ENCODE measurements around the gene KLF9. TPM values are rescaled to one million over a fixed set of nuclear protein-coding genes. Genes with fewer than 3 reads are reported as not detected.

The KLF9 gene
- total RNA-seq, 2 experiments from 2014 or later = 11.3 to 12.8 TPM

DNA sequence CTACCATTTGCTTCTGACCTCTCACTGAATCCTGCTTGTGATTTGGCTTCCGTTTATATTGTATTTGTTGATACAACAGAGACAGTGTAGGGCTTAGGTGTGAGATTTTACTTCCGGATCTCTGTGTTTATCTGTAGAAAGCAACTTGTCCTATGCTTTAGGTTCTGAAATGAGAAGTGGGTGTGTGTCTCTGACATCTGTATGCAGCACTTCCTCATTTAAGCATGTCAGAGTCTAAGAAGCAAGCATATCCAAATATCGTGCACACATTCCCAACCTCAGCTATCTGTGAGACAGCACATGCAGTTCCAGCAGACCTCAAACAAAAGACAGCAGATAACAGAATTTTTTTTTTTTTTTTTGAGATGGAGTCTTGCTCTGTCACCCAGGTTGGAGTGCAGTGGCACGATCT, 16.3 kb downstream of the KLF9 start:
- POLR2A ChIA-PET = no interaction called here
- Mint-ChIP-seq H3K27ac (peak overlapping the region; percentile 76), H3K4me3 (peak overlapping the region; percentile 55), H3K9me3 (no peaks in the 10 kb centered on the region), H3K4me1 (peaks cover 57% of the 10 kb centered on the region), H3K27me3 (no peaks in the 10 kb centered on the region), H3K36me3 (ENCODE audit: low read depth) (no peaks in the 10 kb centered on the region)
- CTCF ChIA-PET = interaction anchor here (0.7 to 1.1 kb wide), 3 partner anchors 10 to 182 kb away, joined by 3 to 4 read pairs (median 3); no protein-coding TSS in a partner anchor
- DNase-seq = no peak

DNA sequence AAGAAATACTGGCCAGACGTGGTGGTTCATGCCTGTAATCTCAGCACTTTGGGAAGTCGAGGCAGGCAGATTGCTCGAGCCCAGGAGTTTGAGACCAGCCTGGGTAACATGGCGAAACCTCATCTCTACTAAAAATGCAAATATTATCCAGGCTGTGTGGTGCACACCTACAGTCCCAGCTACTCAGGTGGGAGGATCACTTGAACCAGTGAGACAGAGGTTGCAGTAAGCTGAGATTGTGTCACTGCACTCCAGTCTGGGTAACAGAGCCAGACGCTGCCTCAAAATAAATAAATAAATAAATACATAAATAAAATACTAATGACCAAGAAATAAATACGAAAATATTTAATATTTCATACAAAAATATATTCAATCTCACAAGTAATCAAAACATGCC, 18.8 kb downstream of the KLF9 start:
- peaks cover 76% of the 10 kb centered on the region for H3K4me1 Mint-ChIP-seq
- ChIA-PET POLR2A (no interaction called here), CTCF (no interaction called here)

DNA sequence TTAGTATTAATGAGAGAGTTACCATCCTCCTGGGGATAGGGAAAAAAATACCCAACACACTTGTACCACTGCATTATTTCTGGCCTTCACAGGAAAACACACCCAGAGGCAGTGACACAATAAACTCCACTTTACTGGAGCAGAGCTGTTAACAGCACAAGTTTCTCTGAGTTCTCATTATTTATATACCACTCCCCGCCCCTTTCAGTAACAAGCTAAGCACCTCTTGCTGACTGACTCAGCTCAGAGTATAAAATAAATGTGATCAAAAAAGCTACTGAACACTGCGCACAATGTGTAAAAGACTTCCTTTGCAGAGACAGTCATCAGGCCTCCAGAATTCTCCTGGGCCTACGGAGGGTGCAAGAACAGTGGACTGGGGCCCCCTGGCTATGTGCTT, 21.6 kb downstream of the KLF9 start:
- POLR2A ChIA-PET = no interaction called here
- Mint-ChIP-seq H3K9me3 (no peaks in the 10 kb centered on the region), H3K27ac (no peak overlapping the region), H3K4me1 (peaks cover 67% of the 10 kb centered on the region), H3K27me3 (no peaks in the 10 kb centered on the region), H3K4me3 (no peak overlapping the region), H3K36me3 (ENCODE audit: low read depth) (peaks cover 5% of the 10 kb centered on the region)
- CTCF ChIA-PET = interaction anchor here (1.4 to 2.0 kb wide), 2 partner anchors 9 to 22 kb away, joined by 3 to 6 read pairs; partner anchors contain the start of gene KLF9
- no peak for DNase-seq

More for the DNA sequence above, 18.8 kb downstream of the KLF9 start:
- H3K4me3 Mint-ChIP-seq = no peak overlapping the region
- H3K27ac Mint-ChIP-seq = no peak overlapping the region
- H3K27me3 Mint-ChIP-seq = no peaks in the 10 kb centered on the region
- H3K9me3 Mint-ChIP-seq = no peaks in the 10 kb centered on the region
- no peak for DNase-seq
- H3K36me3 Mint-ChIP-seq (ENCODE audit: low read depth) = no peaks in the 10 kb centered on the region

DNA sequence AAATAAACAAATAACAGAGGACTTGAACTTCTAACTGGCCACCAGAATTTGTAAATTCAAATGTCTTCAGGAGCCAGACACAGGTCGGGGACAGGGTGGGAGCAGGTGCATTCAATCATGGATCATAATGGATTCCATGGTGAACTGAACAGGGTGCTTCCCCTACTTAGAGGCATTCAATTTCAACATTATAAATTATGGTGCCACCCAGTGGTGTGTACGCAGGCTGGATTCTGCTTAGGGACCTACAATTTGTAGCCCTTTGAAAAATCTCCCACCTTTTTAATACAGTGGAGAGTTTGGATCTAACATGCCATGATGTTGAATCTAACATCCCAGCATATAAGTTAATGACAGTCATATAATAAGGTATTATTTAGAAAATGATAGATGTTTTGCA, 22.3 kb downstream of the KLF9 start:
- Mint-ChIP-seq H3K9me3 (no peaks in the 10 kb centered on the region), H3K36me3 (ENCODE audit: low read depth) (peaks cover 10% of the 10 kb centered on the region), H3K27ac (no peak overlapping the region), H3K4me3 (no peak overlapping the region), H3K27me3 (no peaks in the 10 kb centered on the region), H3K4me1 (peaks cover 65% of the 10 kb centered on the region)
- DNase-seq = no peak
- ChIA-PET POLR2A (no interaction called here), CTCF (interaction anchor here (0.6 kb wide), 1 partner anchor 177 kb away, joined by 3 read pairs; no protein-coding TSS in a partner anchor)

DNA sequence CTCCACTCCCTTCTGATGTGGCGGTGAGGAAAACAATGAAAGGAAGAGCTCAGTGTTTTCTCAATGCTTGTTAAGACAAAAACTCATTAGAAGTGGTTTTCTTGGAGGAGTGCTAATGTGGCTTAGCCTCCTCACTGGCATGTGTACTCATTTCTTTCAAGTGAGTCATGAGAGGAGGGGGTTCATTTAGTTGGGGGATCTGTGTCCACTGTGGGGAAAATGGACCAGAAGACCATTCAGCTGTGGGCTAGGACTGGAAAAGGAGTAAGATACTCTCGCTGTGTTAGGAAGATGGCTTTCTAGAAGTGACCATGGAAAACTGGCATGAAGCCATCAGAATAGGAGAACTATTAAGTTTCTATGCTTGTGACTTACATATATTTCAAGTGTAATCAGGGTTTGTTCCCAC, 23.5 kb downstream of the KLF9 start:
- CTCF ChIA-PET = interaction anchor here (0.9 to 1.3 kb wide), 5 partner anchors 11 to 211 kb away, joined by 3 to 5 read pairs (median 4); no protein-coding TSS in a partner anchor
- Mint-ChIP-seq H3K27ac (peak overlapping the region; percentile 37), H3K27me3 (no peaks in the 10 kb centered on the region), H3K4me1 (peaks cover 56% of the 10 kb centered on the region), H3K9me3 (no peaks in the 10 kb centered on the region), H3K36me3 (ENCODE audit: low read depth) (peaks cover 17% of the 10 kb centered on the region), H3K4me3 (no peak overlapping the region)
- DNase-seq = no peak
- POLR2A ChIA-PET = no interaction called here

DNA sequence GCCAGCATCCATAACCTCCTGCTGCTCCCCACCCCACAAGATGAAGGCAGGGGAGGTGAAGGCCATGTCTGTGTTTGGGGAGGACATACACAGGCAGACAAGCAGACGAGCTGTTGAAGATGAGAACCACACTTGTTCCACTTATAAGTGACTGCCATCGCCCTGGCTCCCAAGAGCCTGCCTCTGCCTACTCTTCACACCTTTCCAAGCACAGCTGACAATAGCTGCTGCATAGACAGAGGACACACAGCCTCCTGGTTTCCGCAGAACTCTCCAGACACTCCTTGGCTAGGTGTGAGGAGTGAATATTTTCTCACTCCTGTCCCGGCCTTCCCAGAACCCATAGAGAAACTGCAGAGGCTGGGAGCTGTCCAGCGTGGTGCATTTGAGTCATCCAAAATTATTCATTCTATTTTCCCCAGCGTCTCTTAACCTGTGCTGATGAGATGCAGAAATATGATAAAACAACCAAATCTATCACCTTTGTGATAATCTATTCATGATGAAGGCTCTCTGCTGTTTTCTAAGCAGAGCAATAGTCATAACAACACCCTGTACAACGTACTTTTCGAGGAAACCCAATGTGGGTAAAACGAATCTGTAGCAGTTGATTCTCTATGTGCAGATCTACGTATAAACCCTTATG, 24.7 kb downstream of the KLF9 start:
- Mint-ChIP-seq H3K27me3 (no peaks in the 10 kb centered on the region), H3K9me3 (no peaks in the 10 kb centered on the region), H3K27ac (no peak overlapping the region), H3K36me3 (ENCODE audit: low read depth) (peaks cover 17% of the 10 kb centered on the region), H3K4me1 (peaks cover 56% of the 10 kb centered on the region), H3K4me3 (no peak overlapping the region)
- ChIA-PET POLR2A (no interaction called here), CTCF (interaction anchor here (1.0 to 1.7 kb wide), 5 partner anchors 10 to 213 kb away, joined by 3 to 6 read pairs (median 4); no protein-coding TSS in a partner anchor)
- DNase-seq = no peak

DNA sequence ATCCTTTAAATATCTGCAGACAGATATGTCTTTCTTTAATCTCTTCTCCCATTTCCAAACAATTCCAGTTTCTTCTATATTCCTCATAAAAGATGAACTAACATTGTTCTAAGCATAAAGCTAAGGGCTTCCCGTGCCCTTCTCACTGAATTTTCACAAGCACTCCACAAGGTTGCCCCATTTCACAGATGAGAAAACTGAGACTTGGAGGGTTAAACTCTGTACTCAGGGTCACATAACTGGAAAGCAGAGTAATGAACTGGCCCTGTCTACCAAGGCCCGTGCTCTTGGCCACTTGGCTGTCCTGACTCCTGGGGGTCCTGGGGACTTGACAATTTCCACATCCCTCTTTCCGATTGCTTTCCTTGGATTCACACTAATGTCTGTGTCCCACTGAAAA, 25.3 kb downstream of the KLF9 start:
- Mint-ChIP-seq H3K4me3 (no peak overlapping the region), H3K36me3 (ENCODE audit: low read depth) (peaks cover 18% of the 10 kb centered on the region)

DNA sequence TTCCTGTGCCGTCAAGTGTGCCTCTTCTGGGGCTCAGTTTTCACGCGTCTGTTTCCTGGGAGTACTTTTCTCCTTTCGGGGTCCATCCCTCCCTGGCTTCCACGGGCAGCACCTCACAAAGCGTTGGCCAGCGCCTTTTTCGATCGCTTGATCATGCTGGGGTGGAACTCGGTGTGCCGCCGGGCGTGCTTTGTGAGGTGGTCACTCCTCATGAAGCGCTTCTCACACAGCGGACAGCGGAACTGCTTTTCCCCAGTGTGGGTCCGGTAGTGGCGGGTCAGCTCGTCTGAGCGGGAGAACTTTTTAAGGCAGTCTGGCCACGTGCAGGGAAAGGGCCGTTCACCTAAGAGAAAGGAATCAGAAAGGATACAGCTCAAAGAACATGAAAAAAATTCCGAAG, 26.8 kb downstream of the KLF9 start:
- CTCF ChIA-PET = no interaction called here
- peaks cover 23% of the 10 kb centered on the region for H3K36me3 Mint-ChIP-seq (ENCODE audit: low read depth)
- no peaks in the 10 kb centered on the region for H3K27me3 Mint-ChIP-seq
- no peak overlapping the region for H3K4me3 Mint-ChIP-seq
- POLR2A ChIA-PET = no interaction called here
- H3K9me3 Mint-ChIP-seq = no peaks in the 10 kb centered on the region
- H3K27ac Mint-ChIP-seq = peak overlapping the region; percentile 19
- peaks cover 41% of the 10 kb centered on the region for H3K4me1 Mint-ChIP-seq
- DNase-seq = no peak

More for the DNA sequence above, 25.3 kb downstream of the KLF9 start:
- Mint-ChIP-seq H3K4me1 (peaks cover 55% of the 10 kb centered on the region), H3K27me3 (no peaks in the 10 kb centered on the region), H3K27ac (no peak overlapping the region), H3K9me3 (no peaks in the 10 kb centered on the region)
- CTCF ChIA-PET = interaction anchor here (1.0 to 1.7 kb wide), 3 partner anchors 10 to 21 kb away, joined by 3 to 6 read pairs (median 4); no protein-coding TSS in a partner anchor
- DNase-seq = no peak
- POLR2A ChIA-PET = no interaction called here

DNA sequence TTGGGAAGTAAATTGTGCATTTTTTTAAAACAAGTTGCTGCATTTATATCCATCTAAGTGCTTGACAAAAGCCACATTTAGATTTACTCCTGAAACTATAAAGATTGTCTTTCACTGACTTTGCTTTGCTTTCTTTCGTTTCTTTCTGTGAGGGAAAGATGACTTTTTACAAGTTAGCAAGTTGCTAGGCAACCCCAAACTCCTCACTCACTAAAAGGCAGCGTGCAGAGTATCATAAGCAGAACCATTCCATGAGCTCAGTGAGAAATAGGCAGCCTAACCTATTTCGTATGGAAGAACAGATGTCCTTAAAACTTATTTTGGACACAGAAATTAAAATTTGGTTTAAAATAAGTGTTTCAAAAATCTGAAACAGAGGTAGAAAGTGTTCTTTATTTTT, 29.0 kb downstream of the KLF9 start:
- no peaks in the 10 kb centered on the region for H3K27me3 Mint-ChIP-seq
- ChIA-PET POLR2A (no interaction called here), CTCF (no interaction called here)
- no peak overlapping the region for H3K27ac Mint-ChIP-seq
- no peak for DNase-seq
- no peak overlapping the region for H3K4me3 Mint-ChIP-seq
- peaks cover 19% of the 10 kb centered on the region for H3K4me1 Mint-ChIP-seq
- H3K9me3 Mint-ChIP-seq = no peaks in the 10 kb centered on the region
- H3K36me3 Mint-ChIP-seq (ENCODE audit: low read depth) = peaks cover 23% of the 10 kb centered on the region

DNA sequence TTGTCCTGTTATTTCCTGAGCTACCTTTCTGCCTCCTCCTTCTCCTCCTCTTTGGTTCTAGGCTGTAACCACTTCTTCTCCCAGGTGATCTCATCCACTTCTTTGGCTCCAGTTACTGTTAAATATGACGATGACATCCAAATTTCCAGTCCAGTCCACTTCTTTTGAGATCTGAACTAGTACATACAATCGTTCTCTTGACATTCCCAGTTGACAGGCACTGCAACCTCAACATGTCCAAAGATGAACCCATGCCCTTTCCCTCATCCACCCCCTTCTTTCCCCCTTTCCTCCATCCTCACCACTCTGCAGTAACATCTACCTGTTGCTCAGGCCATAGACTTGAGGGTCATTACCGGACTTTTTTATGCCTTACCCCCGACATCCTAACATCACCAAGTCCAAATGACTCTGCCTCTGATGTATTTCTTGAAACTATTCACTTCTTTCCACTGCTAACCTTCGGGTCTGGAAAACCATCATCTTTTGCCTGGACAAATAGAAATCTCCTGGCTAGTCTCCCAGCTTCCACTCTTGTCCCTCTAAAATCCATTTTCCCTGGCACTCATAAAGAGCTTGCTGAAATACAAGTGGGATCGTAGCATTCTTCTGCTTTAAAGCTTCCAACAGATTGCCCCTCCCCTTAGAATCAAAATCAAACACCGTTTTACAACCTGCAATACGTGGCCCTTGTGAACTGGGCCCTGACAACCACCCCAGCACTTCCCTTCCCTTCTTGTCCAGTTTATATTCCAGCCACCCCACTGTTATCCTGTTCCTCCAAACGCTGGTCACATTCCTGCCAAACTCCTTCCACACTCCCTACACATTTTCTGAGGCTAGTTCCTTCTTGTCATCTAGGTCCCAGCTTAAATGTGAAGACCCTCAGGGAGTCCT, 31.5 kb downstream of the KLF9 start:
- CTCF ChIA-PET = interaction anchor here (1.6 kb wide), 1 partner anchor 19 kb away, joined by 3 read pairs; no protein-coding TSS in a partner anchor
- H3K36me3 Mint-ChIP-seq (ENCODE audit: low read depth) = peaks cover 18% of the 10 kb centered on the region
- POLR2A ChIA-PET = no interaction called here
- no peaks in the 10 kb centered on the region for H3K9me3 Mint-ChIP-seq
- no peak for DNase-seq
- H3K27me3 Mint-ChIP-seq = no peaks in the 10 kb centered on the region
- peaks cover 5% of the 10 kb centered on the region for H3K4me1 Mint-ChIP-seq
- H3K27ac Mint-ChIP-seq = no peak overlapping the region
- H3K4me3 Mint-ChIP-seq = no peak overlapping the region

DNA sequence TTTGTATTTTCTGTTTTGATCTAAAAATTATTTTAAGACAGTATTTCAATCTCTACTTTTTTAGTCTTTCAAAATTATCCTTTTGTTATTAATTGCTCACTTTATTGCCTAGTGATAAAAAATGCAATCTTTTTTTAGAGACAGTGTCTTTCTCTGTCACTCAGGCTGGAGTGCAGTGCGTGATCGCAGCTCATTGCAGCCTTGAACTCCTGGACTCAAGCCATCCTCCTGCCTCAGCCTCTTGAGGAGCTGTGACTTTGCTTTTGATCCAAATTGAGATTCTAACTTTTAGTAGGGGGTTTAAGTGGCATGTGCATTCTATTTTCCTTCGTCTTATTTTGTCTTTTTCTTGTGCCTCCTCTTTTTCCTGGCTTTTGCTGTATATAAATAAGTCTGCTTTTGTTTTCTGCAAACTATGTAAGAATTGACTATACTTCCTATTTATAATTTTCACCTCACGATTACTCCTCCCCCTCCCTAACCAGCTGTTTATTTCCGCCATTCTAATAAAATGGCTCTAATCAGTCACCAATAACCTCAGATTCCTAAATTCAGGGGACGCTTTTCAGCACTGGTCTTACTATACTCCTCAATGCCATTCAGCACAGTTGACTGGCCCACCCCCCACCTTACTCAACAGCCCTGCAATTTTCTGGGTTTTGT, 32.3 kb downstream of the KLF9 start:
- POLR2A ChIA-PET = no interaction called here
- Mint-ChIP-seq H3K36me3 (ENCODE audit: low read depth) (peaks cover 13% of the 10 kb centered on the region), H3K27me3 (no peaks in the 10 kb centered on the region), H3K9me3 (no peaks in the 10 kb centered on the region), H3K27ac (no peak overlapping the region), H3K4me1 (no peaks in the 10 kb centered on the region), H3K4me3 (no peak overlapping the region)
- no peak for DNase-seq
- CTCF ChIA-PET = no interaction called here

DNA sequence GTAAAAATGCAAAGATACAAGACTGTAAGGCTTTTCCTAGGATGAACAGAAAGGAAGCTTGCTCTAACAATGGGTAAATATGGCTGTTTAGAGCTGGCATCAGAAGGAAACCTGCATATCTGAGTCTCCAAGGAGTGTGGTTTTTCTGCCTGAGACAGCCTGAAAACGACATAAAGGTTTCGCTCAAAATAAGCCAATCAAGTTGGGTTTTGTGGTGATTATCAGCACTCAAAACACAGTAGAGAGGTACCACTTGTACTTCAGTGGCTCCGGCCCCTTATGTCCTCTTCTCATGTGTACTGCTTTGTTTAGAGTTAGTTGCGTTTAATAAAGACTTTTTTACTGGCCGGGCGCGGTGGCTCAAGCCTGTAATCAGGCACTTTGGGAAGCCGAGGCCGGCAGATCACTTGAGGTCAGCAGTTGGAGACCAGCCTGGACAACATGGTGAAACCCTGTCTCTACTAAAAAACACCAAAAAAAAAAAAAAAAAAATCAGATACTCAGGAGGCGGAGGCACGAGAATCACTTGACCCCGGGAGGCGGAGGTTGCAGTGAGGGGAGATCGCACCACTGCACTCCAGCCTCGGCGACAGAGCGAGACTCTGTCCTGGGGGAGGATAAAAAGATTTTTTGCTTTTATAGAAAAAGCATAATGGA, 39.4 kb downstream of the KLF9 start:
- ChIA-PET POLR2A (no interaction called here), CTCF (interaction anchor here (0.9 kb wide), 1 partner anchor 227 kb away, joined by 3 read pairs; no protein-coding TSS in a partner anchor)
- H3K4me1 Mint-ChIP-seq = no peaks in the 10 kb centered on the region
- DNase-seq = no peak
- H3K4me3 Mint-ChIP-seq = no peak overlapping the region
- H3K36me3 Mint-ChIP-seq (ENCODE audit: low read depth) = no peaks in the 10 kb centered on the region
- H3K9me3 Mint-ChIP-seq = no peaks in the 10 kb centered on the region
- H3K27me3 Mint-ChIP-seq = no peaks in the 10 kb centered on the region
- H3K27ac Mint-ChIP-seq = no peak overlapping the region
